Measurements from ENCODE around the gene GAPT. TPM values are rescaled to one million over a fixed set of nuclear protein-coding genes. Genes with fewer than 3 reads are reported as not detected.

Gene GAPT
- total RNA-seq, 1 experiment from 2014 or later: not detected

- no peaks in the 10 kb centered on the region for H3K27me3 ChIP-seq
- H3K9me3 ChIP-seq: no peaks in the 10 kb centered on the region
- peak overlapping the region; percentile 94 for H3K4me3 ChIP-seq
- no peak for DNase-seq
- peaks cover 56% of the 10 kb centered on the region for H3K36me3 ChIP-seq
Measured at GRCh38 chr5:58458743-58459145, 32.5 kb upstream of the GAPT start.

GRCh38 chr5:58459146-58460001 is 31.9 kb upstream of the GAPT start:
- Histone ChIP-seq H3K27me3 (no peaks in the 10 kb centered on the region), H3K36me3 (peaks cover 50% of the 10 kb centered on the region), H3K9me3 (no peaks in the 10 kb centered on the region), H3K4me3 (peak overlapping the region; percentile 94)
- no peak for DNase-seq

GRCh38 chr5:58460002-58460731 is 31.1 kb upstream of the GAPT start, which contains the start of gene PLK2:
Gene PLK2 (minus strand): TSS chr5:58460086. CDS start chr5:58459959, 127 bp downstream.
- Histone ChIP-seq H3K27me3 (no peaks in the 10 kb centered on the region), H3K9me3 (no peaks in the 10 kb centered on the region), H3K4me3 (peak within 1 kb of the TSS; percentile 94), H3K36me3 (peaks cover 42% of the 10 kb centered on the region)
- peak; percentile 91 for DNase-seq

GRCh38 chr5:58460732-58461286 is 30.4 kb upstream of the GAPT start:
- Histone ChIP-seq H3K9me3 (no peaks in the 10 kb centered on the region), H3K36me3 (peaks cover 35% of the 10 kb centered on the region), H3K27me3 (no peaks in the 10 kb centered on the region), H3K4me3 (peak overlapping the region; percentile 94)
- DNase-seq: peak; percentile 90

DNA sequence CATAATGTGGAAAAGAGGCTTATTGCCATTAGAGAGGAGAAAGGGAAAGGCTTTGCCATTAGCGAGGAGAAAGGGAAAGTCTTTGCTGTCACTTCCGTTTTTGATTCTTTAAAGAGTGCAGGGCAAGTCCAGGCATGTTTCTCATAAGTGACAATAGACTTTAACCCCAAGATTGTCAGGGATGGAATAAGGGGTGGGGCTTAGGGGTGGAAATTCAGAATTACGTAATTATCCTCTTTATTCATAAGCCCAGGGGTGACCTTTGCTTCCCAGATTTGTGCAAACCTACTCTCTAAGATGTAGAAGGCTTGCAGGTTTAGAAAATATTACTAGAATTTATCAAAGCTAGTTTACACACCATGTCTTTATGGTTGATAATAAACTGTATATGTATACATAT is 29.1 kb upstream of the GAPT start:
- H3K9me3 ChIP-seq: no peaks in the 10 kb centered on the region
- H3K27me3 ChIP-seq: no peaks in the 10 kb centered on the region
- no peak for DNase-seq
- H3K4me3 ChIP-seq: no peak overlapping the region
- peaks cover 22% of the 10 kb centered on the region for H3K36me3 ChIP-seq

DNA sequence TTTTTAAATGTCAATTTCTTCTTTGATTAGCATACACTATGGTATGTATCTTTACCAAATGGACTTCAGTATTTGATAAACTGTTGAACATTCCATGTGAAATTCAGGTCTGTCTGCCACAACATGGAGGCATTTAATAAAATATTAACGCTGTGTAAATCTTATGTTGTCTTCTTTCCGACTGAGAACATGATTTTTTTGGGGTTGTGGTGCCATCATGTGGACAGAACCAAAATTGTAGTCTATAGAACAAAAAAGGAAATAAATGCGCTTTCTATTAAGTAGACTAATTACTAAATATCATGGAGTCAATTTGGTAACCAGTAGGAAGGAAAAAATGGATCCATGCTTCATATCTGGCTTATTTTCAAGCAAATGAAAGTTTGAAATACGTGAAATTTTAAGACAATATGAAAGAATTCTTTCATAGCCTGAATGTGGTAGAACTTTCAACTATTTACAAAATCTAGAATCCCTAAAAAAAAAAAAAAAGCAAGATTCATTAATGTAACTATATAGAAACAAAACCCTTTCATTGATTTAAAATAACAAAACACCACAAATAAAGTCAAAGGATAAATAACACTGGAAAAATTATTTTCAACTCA is 28.5 kb upstream of the GAPT start:
- H3K27me3 ChIP-seq: no peaks in the 10 kb centered on the region
- no peaks in the 10 kb centered on the region for H3K9me3 ChIP-seq
- no peak overlapping the region for H3K4me3 ChIP-seq
- no peak for DNase-seq
- peaks cover 16% of the 10 kb centered on the region for H3K36me3 ChIP-seq

GRCh38 chr5:58466939-58467338 is 24.3 kb upstream of the GAPT start:
- H3K4me3 ChIP-seq: no peak overlapping the region
- H3K27me3 ChIP-seq: no peaks in the 10 kb centered on the region
- peak; percentile 38 for DNase-seq
- peaks cover 2% of the 10 kb centered on the region; the same call in 1 of the 2 replicates for H3K9me3 ChIP-seq
- no peaks in the 10 kb centered on the region for H3K36me3 ChIP-seq

DNA sequence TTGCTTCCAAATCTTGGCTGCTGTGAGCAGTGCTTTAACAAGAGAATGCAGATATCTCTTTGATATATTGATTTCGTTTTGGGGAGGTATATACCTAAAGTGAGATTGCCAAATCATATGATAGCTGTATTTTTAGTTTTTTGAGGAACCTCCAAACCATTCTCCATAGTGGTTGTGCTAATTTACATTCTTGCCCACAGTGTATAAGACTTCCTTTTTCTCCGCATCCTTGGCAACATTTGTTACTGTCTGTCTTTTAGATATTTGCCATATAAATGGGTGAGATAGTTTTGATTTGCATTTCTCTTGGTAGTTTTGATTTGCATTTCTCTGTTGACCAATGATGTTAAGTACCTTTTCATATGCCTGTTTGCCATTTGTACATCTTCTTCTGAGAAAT is 21.3 kb upstream of the GAPT start:
- H3K27me3 ChIP-seq: no peaks in the 10 kb centered on the region
- peaks cover 2% of the 10 kb centered on the region; the same call in 1 of the 2 replicates for H3K9me3 ChIP-seq
- no peak overlapping the region for H3K4me3 ChIP-seq
- H3K36me3 ChIP-seq: no peaks in the 10 kb centered on the region
- DNase-seq: no peak

GRCh38 chr5:58475404-58475803 is 15.8 kb upstream of the GAPT start:
- no peak for DNase-seq
- no peak overlapping the region for H3K4me3 ChIP-seq
- H3K9me3 ChIP-seq: peaks cover 6% of the 10 kb centered on the region; the same call in 1 of the 2 replicates
- no peaks in the 10 kb centered on the region for H3K36me3 ChIP-seq
- H3K27me3 ChIP-seq: no peaks in the 10 kb centered on the region

DNA sequence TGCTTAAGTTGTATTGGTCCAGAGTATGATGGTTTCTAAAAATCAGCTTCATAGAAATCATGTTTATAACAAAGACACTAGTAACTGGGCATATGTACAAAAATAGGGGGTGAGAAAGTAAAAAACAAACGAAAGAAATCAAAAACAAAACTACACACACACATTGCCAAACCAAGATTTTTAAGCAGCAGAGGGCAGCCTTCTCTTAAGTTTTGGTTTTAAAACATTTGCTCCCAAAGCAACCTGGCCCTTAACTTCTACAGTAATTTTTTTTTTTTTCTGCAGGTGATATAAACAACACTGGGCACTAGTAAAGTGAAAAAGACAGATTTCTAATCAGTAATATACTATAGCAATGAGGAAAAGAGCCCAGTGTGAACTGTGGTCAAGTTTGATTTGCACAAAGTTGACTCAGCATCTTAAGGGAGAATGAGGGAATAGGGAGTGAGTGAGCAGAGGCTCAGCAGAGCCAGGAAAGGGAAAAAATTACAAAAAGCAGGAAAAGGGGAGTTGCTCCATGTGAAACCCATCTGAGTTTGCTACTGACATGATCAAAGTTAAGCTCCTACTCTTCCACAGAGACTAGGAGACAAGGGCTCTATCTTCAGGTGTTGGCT is 13.4 kb upstream of the GAPT start:
- Histone ChIP-seq H3K4me3 (no peak overlapping the region), H3K36me3 (no peaks in the 10 kb centered on the region), H3K9me3 (0 out of 2 replicates have a peak, but pooled peaks cover 3% of the 10 kb centered on the region), H3K27me3 (no peaks in the 10 kb centered on the region)
- DNase-seq: no peak

- Histone ChIP-seq H3K9me3 (no peaks in the 10 kb centered on the region), H3K4me3 (no peak overlapping the region), H3K27me3 (no peaks in the 10 kb centered on the region; the same call in 1 of the 2 replicates), H3K36me3 (no peaks in the 10 kb centered on the region)
- DNase-seq: no peak
Measured at GRCh38 chr5:58481066-58481676, 10.1 kb upstream of the GAPT start.

GRCh38 chr5:58481828-58482227 is 9.4 kb upstream of the GAPT start:
- no peak overlapping the region for H3K4me3 ChIP-seq
- H3K27me3 ChIP-seq: no peaks in the 10 kb centered on the region; the same call in 1 of the 2 replicates
- no peak for DNase-seq
- no peaks in the 10 kb centered on the region for H3K9me3 ChIP-seq
- H3K36me3 ChIP-seq: no peaks in the 10 kb centered on the region

GRCh38 chr5:58482536-58482935 is 8.7 kb upstream of the GAPT start:
- Histone ChIP-seq H3K27me3 (no peaks in the 10 kb centered on the region; the same call in 1 of the 2 replicates), H3K4me3 (no peak overlapping the region)
- DNase-seq: no peak

DNA sequence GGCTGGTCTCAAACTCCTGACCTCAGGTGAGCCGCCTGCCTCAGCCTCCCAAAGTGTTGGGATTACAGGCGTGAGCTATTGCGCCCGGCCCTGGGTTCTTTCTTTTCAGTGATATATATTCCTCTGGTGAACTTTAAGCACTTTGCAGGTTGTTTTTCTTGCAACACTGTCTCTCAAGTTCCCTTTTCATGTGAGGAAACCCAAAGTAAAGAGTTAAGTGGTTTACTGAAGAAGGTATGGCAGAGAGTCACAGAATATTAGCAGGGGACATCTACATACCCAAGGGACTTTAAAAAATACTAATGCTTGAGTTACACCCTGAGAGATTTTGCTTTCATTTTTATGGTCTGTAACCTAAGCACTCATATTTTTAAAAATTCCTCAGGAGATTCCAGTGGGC is 6.7 kb upstream of the GAPT start:
- Histone ChIP-seq H3K36me3 (no peaks in the 10 kb centered on the region), H3K27me3 (peaks cover 6% of the 10 kb centered on the region), H3K4me3 (no peak overlapping the region), H3K9me3 (no peaks in the 10 kb centered on the region)
- no peak for DNase-seq

More at GRCh38 chr5:58482536-58482935, 8.7 kb upstream of the GAPT start:
- no peaks in the 10 kb centered on the region for H3K9me3 ChIP-seq
- no peaks in the 10 kb centered on the region for H3K36me3 ChIP-seq

GRCh38 chr5:58486290-58486689 is 4.9 kb upstream of the GAPT start:
- Histone ChIP-seq H3K9me3 (no peaks in the 10 kb centered on the region), H3K4me3 (no peak overlapping the region), H3K27me3 (peaks cover 12% of the 10 kb centered on the region), H3K36me3 (no peaks in the 10 kb centered on the region)
- no peak for DNase-seq
